Measurements from ENCODE around the gene LINGO1. TPM values are rescaled to one million over a fixed set of nuclear protein-coding genes. Genes with fewer than 3 reads are reported as not detected.

Gene LINGO1
- total RNA-seq, 1 donor from 2014 or later, result 4.5 TPM

- H3K9ac ChIP-seq (ENCODE audit: low read length), result no peak overlapping the region
- TF ChIP-seq EZH2 (IDR thresholded peaks at IDR 0.05; ENCODE audit: insufficient read depth, low read length) (no peak), CTCF (IDR thresholded peaks at IDR 0.05; ENCODE audit: insufficient read depth, low read depth, low read length) (no peak)
- FAIRE-seq, result no peak
Observed at GRCh38 chr15:77657634-77658238, 25.0 kb upstream of the LINGO1 start.

GRCh38 chr15:77656294-77656693 is 23.6 kb upstream of the LINGO1 start:
- Mint-ChIP-seq H3K4me1 (ENCODE audit: low read depth, unreplicated experiment) (peaks cover 3% of the 10 kb centered on the region), H3K27me3 (ENCODE audit: low read depth, unreplicated experiment) (peaks cover 67% of the 10 kb centered on the region), H3K4me3 (ENCODE audit: unreplicated experiment) (no peak overlapping the region), H3K9me3 (ENCODE audit: unreplicated experiment) (peaks cover 4% of the 10 kb centered on the region), H3K27ac (ENCODE audit: unreplicated experiment) (no peak overlapping the region), H3K36me3 (ENCODE audit: low read depth, unreplicated experiment) (no peaks in the 10 kb centered on the region)
- no peak for DNase-seq (ENCODE audit: low read depth)
- H3K4me1 ChIP-seq (ENCODE audit: insufficient read depth, low read length), result no peaks in the 10 kb centered on the region
- no peak overlapping the region for H3K27ac ChIP-seq (ENCODE audit: low read depth, low read length)
- TF ChIP-seq EZH2 (IDR thresholded peaks at IDR 0.05; ENCODE audit: insufficient read depth, low read length) (no peak), CTCF (IDR thresholded peaks at IDR 0.05; ENCODE audit: insufficient read depth, low read depth, low read length) (no peak)
- no peak overlapping the region for H3K4me3 ChIP-seq (ENCODE audit: insufficient read depth, low read depth, low read length)
- H3K79me2 ChIP-seq (ENCODE audit: insufficient read depth, low read length), result no peaks in the 10 kb centered on the region
- no peaks in the 10 kb centered on the region for H4K20me1 ChIP-seq (ENCODE audit: insufficient read depth, low read length)
- H3K36me3 ChIP-seq (ENCODE audit: insufficient read depth, low read length), result no peaks in the 10 kb centered on the region
- no peak overlapping the region for H2AFZ ChIP-seq (ENCODE audit: low read depth, low read length)
- no peak overlapping the region for H3K4me2 ChIP-seq (ENCODE audit: low read length)
- H3K27me3 ChIP-seq (ENCODE audit: insufficient read depth, low read length), result peaks cover 29% of the 10 kb centered on the region
- no peak for FAIRE-seq
- H3K9me3 ChIP-seq (ENCODE audit: insufficient read depth, low read depth, low read length), result peaks cover 4% of the 10 kb centered on the region
- no peak overlapping the region for H3K9ac ChIP-seq (ENCODE audit: low read length)

More at GRCh38 chr15:77657634-77658238, 25.0 kb upstream of the LINGO1 start:
- H3K4me1 ChIP-seq (ENCODE audit: insufficient read depth, low read length), result no peaks in the 10 kb centered on the region
- no peak overlapping the region for H3K4me3 ChIP-seq (ENCODE audit: insufficient read depth, low read depth, low read length)
- no peak overlapping the region for H3K27ac ChIP-seq (ENCODE audit: low read depth, low read length)
- H3K4me2 ChIP-seq (ENCODE audit: low read length), result no peak overlapping the region
- Mint-ChIP-seq H3K36me3 (ENCODE audit: low read depth, unreplicated experiment) (no peaks in the 10 kb centered on the region), H3K4me1 (ENCODE audit: low read depth, unreplicated experiment) (peaks cover 3% of the 10 kb centered on the region), H3K9me3 (ENCODE audit: unreplicated experiment) (peaks cover 4% of the 10 kb centered on the region), H3K27me3 (ENCODE audit: low read depth, unreplicated experiment) (peaks cover 66% of the 10 kb centered on the region), H3K4me3 (ENCODE audit: unreplicated experiment) (no peak overlapping the region), H3K27ac (ENCODE audit: unreplicated experiment) (no peak overlapping the region)
- no peak overlapping the region for H2AFZ ChIP-seq (ENCODE audit: low read depth, low read length)
- no peaks in the 10 kb centered on the region for H3K36me3 ChIP-seq (ENCODE audit: insufficient read depth, low read length)
- no peaks in the 10 kb centered on the region for H3K79me2 ChIP-seq (ENCODE audit: insufficient read depth, low read length)
- DNase-seq (ENCODE audit: low read depth), result no peak
- peaks cover 21% of the 10 kb centered on the region for H3K27me3 ChIP-seq (ENCODE audit: insufficient read depth, low read length)
- peaks cover 4% of the 10 kb centered on the region for H3K9me3 ChIP-seq (ENCODE audit: insufficient read depth, low read depth, low read length)
- H4K20me1 ChIP-seq (ENCODE audit: insufficient read depth, low read length), result no peaks in the 10 kb centered on the region

- Mint-ChIP-seq H3K4me1 (ENCODE audit: low read depth, unreplicated experiment) (no peaks in the 10 kb centered on the region), H3K27ac (ENCODE audit: unreplicated experiment) (no peak overlapping the region), H3K36me3 (ENCODE audit: low read depth, unreplicated experiment) (no peaks in the 10 kb centered on the region), H3K4me3 (ENCODE audit: unreplicated experiment) (no peak overlapping the region), H3K9me3 (ENCODE audit: unreplicated experiment) (peaks cover 4% of the 10 kb centered on the region), H3K27me3 (ENCODE audit: low read depth, unreplicated experiment) (peaks cover 61% of the 10 kb centered on the region)
- H2AFZ ChIP-seq (ENCODE audit: low read depth, low read length), result no peak overlapping the region
- no peak overlapping the region for H3K27ac ChIP-seq (ENCODE audit: low read depth, low read length)
- H3K79me2 ChIP-seq (ENCODE audit: insufficient read depth, low read length), result no peaks in the 10 kb centered on the region
- H3K9ac ChIP-seq (ENCODE audit: low read length), result no peak overlapping the region
- DNase-seq (ENCODE audit: low read depth) (no peak), FAIRE-seq (no peak)
- no peaks in the 10 kb centered on the region for H4K20me1 ChIP-seq (ENCODE audit: insufficient read depth, low read length)
- no peaks in the 10 kb centered on the region for H3K4me1 ChIP-seq (ENCODE audit: insufficient read depth, low read length)
- H3K4me2 ChIP-seq (ENCODE audit: low read length), result no peak overlapping the region
- peaks cover 4% of the 10 kb centered on the region for H3K9me3 ChIP-seq (ENCODE audit: insufficient read depth, low read depth, low read length)
- H3K36me3 ChIP-seq (ENCODE audit: insufficient read depth, low read length), result no peaks in the 10 kb centered on the region
- TF ChIP-seq CTCF (IDR thresholded peaks at IDR 0.05; ENCODE audit: insufficient read depth, low read depth, low read length), result no peak
- no peak for TF ChIP-seq EZH2 (IDR thresholded peaks at IDR 0.05; ENCODE audit: insufficient read depth, low read length)
- H3K27me3 ChIP-seq (ENCODE audit: insufficient read depth, low read length), result peaks cover 31% of the 10 kb centered on the region
- H3K4me3 ChIP-seq (ENCODE audit: insufficient read depth, low read depth, low read length), result no peak overlapping the region
Observed at GRCh38 chr15:77654975-77655374, 22.3 kb upstream of the LINGO1 start.
